ENCODE data around the gene PCYT1A.
"Not testable (repeated sequence)": the region's sequence is repeated elsewhere in the genome, so short reads cannot be mapped to it uniquely, and the experiment has no call there.

PCYT1A gene

GRCh38 chr3:196287440-196288140 lies at the start of gene PCYT1A:
Gene PCYT1A (minus strand): TSS chr3:196287726. CDS start chr3:196270531, 17,195 bp downstream.
- DNase-seq: peak; percentile 88

DNA sequence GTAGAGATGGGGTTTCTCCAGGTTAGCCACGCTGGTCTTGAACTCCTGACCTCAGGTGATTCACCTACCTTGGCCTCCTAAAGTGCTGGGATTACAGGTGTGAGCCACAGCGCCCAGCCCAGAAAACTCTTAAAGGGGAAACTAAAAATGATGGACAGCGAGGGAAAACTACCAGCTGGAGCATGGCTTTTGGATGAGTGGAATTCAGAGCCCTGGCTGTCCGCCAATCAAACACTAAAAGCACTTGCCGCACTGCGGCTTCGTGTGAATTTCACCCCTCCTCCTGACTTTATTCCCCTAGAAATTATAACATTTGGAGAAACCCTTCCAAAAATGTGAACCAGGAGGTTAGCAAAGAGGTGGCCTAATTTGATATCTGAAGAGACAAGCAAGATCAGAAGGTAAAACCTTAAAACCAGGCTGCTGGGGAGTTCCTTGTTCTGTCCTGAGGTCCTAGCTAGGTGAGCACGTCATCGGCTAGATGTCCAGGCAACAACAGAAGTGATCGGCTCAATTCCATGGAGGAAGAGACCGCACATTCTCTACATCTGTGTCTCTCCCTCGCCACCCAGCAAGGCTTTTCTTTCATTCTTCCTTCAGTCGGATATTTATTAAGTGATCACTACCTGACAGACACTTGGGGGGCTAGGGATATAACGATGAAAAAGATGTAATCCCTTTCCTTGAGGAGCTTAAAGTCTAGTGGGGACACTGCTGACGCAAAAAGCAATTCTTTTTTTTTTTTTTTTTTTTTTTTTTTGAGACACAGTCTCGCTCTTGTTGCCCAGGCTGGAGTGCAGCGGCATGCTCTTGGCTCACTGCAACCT lies 49.0 kb upstream of the PCYT1A start:
- DNase-seq: no peak

- DNase-seq: no peak
Measured at GRCh38 chr3:196335503-196335948, 48.0 kb upstream of the PCYT1A start.

DNA sequence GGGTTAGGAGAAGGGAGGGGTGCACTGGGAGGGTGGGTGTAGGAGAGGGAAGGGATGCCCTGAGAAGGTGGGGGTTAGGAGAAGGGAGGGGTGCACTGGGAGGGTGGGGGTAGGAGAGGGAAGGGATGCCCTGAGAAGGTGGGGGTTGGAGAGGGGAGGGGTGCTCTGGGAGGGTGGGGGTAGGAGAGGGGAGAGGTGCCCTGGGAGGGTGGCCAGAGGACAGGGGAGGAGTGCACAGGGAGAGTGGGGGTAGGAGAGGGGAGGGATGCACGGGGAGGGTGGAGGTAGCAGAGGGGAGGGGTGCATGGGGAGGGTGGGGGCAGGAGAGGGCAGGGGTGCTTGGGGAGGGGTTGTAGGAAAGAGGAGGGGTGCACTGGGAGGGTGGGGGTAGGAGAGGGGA lies 47.5 kb upstream of the PCYT1A start:
- no peak for DNase-seq

DNA sequence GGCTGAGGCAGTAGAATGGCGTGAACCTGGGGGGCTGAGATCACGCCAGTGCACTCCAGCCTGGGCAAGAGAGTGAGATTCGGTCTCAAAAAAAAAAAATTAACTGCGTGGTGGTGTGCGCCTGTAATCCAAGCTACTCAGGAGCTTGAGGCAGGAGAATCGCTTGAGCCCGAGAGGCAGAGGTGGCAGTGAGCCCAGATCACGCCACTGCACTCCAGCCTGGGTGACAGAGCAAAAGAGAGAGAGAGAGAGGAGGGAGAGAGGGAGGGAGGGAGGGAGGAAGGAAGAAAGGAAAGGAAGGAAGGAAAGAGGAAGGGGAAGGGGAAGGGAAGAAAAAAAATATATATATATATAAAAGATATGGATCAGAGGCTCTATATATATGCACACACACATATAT lies 44.6 kb upstream of the PCYT1A start:
- no peak for DNase-seq

- DNase-seq: no peak
Measured at GRCh38 chr3:196327405-196327804, 39.9 kb upstream of the PCYT1A start.

DNA sequence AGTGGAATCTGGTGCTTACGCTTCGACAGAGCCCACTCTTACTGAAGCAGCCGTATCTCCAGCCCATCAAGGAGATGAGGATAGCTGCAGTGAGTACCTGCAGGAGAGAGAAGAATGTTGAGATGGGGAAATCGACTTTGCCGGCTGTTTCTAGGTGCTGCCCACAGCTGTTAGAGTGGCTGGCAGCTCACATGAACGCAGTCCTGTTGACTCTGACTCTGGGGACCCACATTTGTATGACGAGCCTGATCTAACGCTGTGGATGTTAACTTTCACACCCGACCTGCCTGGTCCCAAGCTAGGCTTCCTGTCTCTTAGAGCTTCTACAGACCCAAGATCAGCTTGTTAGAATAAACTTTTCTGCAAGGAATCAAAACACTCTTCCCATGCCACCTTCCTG lies 39.4 kb upstream of the PCYT1A start:
- no peak for DNase-seq

- no peak for DNase-seq
Measured at GRCh38 chr3:196323691-196324090, 36.2 kb upstream of the PCYT1A start.

DNA sequence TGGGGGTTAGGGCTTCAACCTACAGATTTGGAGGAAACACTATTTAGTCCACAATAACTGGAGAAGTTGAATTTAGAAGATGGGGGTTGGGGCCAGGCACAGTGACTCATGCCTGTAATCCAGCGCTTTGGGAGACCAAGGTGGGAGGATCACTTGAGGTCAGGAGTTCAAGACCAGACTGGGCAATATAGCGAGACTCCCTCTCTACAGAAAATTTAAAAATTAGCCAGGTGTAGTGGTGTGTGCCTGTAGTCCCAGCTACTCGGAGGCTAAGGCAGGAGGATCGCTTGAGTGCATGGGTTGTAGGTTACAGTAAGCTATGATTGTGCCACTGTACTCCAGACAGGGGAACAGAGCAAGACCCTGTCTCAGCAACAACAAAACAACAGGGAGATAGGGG lies 35.5 kb upstream of the PCYT1A start:
- no peak for DNase-seq

GRCh38 chr3:196321162-196321561 lies 33.6 kb upstream of the PCYT1A start:
- DNase-seq: no peak

- no peak for DNase-seq
Measured at GRCh38 chr3:196320137-196320536, 32.6 kb upstream of the PCYT1A start.

DNA sequence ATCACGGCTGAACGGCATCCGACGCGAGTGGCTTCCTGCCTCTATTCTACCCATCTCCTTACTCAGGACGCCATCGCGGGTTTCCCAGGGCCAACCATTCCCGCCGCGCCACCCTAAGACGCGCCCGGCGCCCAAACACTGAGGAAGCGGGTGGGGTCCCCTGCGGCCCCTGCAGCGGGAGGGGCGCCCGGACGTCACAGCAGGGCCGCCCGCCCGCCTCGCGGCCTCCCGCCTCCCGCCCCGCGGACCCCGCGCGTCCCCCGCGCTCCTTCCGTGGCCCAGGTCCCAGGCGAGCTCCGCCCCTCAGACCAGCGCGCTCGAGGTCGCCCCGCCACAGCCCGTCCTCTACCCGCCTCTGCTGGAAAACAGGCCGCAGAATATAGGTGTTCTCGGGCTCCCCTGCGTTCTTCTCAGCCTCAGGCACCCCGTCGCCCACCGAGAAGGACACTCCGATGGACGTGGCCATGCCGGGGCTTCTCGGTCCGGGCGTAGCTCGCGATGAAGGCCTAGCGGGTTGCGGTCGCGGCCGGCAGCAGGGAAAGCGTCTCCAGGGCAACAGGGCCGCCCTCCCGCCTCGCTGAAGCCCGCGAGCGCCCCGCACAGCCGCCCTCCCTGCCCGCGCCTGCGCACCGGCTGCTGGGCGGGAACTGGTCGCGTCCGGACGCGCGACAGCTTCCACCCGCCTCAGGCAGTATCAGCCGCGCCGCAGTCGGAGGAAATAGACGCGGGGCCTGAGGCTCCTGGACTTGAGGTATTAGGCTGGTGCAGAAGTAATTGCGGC lies 30.4 kb upstream of the PCYT1A start, which contains the start of gene DYNLT2B:
Gene DYNLT2B (minus strand): TSS at position 554 of the 781 bp plus-strand sequence. CDS start 88 bp downstream, at position 466.
- DNase-seq: peak; percentile 93

DNA sequence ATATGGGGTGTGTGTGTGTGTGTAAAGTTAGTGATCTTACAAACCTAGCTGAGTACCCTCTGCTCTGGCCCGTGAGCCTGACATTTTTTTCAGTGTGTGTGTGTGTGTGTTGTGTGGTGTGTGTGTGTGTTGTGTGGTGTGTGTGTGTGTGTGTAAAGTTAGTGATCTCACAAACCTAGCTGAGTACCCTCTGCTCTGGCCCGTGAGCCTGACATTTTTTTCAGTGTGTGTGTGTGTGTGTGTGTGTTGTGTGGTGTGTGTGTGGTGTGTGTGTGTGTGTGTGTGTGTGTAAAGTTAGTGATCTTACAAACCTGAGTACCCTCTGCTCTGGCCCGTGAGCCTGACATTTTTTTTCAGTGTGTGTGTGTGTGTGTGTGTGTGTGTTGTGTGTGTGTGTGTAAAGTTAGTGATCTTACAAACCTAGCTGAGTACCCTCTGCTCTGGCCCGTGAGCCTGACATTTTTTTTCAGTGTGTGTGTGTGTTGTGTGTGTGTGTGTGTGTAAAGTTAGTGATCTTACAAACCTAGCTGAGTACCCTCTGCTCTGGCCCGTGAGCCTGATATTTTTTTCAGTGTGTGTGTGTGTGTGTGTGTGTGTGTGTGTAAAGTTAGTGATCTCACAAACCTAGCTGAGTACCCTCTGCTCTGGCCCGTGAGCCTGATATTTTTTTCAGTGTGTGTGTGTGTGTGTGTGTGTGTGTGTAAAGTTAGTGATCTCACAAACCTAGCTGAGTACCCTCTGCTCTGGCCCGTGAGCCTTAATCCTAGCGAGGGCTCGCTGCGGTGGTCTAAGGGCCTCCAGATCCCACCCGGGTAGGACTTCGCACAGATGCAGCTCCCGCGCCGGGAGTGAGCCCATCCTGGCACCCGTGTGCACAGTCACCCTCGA lies 29.5 kb upstream of the PCYT1A start:
- DNase-seq: not testable (repeated sequence)

DNA sequence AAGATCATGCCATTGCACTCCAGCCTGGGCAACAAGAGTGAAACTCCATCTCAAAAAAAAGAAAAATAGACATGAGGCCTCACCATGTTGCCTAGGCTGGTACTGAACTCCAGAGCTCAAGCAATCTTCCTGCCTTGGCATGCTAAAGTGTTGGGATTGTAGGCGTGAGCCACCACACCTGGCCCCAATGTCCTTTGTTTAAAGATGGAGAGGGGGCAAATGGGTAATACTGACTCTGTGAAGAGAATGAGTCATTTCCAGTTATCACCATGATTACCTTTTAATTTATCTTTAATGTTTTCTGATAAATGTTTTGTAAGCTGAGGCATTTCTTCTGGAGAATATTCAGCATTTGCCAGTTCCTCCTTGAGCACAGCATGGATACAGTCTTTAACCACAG lies 28.3 kb upstream of the PCYT1A start:
- DNase-seq: no peak

DNA sequence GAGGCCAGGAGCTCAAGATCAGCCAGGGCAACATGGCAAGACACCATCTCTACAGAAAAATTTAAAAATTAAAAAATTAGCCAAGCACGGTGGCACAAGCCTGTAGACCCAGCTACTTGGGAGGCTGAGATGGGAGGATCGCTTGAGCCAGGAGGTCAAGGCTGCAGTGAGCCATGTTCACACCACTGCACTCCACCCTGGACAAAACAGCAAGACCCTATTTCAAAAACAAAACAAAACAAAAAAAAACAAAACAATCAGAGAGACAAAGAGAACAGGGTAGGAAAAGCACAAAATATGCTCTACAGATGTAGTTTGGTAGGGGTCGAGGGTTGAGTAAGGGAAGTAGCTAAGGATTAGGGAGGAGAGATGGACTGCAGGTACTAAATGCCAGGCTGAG lies 27.1 kb upstream of the PCYT1A start:
- DNase-seq: no peak

DNA sequence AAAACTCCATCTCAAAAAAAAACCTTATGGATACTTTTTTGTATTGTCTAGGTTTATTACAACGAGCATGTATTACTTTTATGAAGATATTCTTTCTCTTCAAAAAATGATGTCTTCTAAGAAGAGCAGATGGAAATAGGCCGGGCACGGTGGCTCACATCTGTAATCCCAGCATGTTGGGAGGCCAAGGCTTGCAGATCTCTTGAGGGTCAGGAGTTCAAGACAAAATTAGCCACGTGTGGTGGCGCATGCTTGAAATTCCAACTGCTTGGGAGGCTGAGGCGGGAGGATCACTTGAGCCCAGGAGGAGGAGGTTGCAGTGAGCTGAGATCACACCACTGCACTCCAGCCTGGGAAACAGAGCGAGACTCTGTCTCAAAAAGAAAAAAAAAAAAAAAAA lies 26.6 kb upstream of the PCYT1A start:
- not testable (repeated sequence) for DNase-seq

DNA sequence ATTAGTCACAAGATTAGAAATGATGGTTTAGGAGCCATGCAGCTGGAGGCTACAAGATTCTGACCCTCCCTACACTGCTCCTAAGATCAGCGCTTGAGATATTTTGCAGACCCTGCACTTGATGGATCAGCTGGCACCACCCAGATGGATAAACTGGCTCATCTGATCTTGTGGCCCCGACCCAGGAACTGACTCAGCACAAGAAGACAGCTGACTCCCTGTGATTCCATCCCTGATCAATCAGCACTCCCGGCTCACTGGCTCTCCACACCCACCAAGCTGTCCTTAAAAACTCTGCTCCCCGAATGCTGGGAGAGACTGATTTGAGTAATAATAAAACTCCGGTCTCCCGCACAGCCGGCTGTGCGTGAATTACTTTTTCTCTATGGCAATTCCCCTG lies 15.4 kb upstream of the PCYT1A start:
- not testable (repeated sequence) for DNase-seq

DNA sequence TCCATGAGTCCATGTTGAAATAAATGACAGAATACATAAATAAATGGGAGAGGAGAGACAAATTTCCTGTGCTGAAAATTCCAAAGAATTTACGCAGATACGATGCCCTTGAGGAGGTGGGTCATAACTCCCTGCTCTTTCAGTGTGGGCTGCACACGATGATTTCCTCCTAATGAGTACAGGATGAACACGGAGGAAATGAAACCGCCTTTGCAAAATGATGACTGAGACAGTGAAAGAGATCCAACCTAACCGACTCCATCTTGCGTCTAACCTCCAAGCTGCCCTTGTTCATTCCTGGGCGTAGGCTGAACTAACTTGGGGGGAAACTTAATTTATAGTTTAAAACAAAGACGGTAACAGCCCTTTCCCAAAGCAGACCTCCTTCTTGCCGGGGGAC lies 15.0 kb upstream of the PCYT1A start:
- not testable (repeated sequence) for DNase-seq

GRCh38 chr3:196298521-196298920 lies 11.0 kb upstream of the PCYT1A start:
- no peak for DNase-seq

DNA sequence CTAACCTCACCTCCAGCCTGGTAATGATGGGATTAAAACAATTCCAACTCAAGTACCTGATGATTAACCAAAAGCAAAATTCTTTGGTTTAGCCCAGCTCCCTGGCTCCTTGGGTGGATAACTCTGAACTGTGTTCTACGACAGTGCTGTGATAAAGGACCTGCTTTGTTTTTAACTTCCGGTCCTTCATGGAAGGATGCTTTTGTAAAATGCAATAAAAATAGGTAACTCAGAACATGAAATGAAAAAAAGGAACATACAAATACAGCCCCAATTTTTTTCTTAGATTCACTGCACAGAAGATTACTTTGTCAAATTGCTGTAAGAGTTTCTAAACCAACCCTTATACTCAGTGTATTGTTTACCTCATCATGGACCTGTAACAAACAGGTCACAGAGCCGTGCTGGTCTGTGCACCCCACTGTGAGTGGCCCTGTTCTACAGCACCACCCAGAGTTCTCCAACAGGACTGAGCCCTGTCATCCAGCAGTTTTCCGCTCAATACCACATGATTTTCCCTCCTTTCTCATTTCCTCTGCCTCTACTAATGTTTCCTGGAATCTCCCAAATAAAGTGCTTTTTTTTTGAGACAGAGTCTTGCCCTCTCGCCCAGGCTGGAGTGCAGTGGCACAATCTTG lies 4.9 kb upstream of the PCYT1A start:
- DNase-seq: no peak

DNA sequence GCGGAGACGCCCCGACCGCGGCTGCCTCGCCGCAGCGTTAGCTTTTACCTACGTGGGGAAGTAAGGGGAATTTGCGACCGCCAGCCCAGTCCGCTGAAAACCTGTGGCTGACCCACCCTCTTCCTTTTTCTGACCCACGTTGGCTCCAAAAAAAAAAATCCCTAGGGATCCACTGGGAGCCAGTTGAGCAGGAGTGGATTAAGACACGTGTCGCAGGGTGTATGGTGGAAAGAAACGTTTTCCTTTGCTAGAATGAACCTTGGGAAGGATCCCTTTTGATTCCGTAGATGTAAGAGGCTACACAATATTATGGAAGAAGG lies 575 bp upstream of the PCYT1A start:
- peak; percentile 51 for DNase-seq

DNA sequence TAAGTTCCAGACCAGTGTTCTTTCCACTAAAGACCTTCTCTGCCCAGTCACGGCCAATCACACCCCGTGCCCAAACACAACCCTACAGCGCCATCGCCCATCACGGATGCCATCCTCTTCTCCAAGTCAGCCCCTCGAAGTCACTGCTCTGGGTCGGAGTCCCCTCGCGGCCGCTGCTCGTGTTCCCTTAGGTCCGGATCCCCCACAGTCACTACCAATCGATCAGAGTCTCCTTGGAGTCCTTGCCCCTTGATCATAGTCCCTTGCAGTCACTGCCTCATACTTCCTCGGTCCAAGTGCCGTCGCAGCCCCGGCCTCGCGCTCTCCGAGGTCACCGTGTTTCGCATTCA lies 461 bp downstream of the PCYT1A start:
- DNase-seq: no peak

Data from NCI-H1436 (cell line).